Posterior cingulate gyrus (tissue), 11 donors: Measurements from ENCODE around the gene MTHFD2.
"Not testable (repeated sequence)": the region's sequence is repeated elsewhere in the genome, so short reads cannot be mapped to it uniquely, and the experiment has no call there.

ENCODE experiments used
- DNase-seq, 10 donors: peaks; one replicate each; pipeline versions ENCODE4 v3.0.0 to v3.0.0-alpha.2; 2020 to 2021; ENCODE audit warnings: mixed read lengths in 3 of 10
- intact Hi-C: fragments of 100-400 bp; cut with DNase I; formaldehyde crosslinking; loops from one replicate; pipeline ENCODE4 v1.15.1; 2023

Gene MTHFD2

GRCh38 chr2:74223941-74224770 lies 25.7 kb downstream of the MTHFD2 start:
- intact Hi-C loops, result no loop called here
- DNase-seq, result no peak

- intact Hi-C loops, result no loop called here
- no peak for DNase-seq
Observed at GRCh38 chr2:74225698-74226459, 27.5 kb downstream of the MTHFD2 start.

DNA sequence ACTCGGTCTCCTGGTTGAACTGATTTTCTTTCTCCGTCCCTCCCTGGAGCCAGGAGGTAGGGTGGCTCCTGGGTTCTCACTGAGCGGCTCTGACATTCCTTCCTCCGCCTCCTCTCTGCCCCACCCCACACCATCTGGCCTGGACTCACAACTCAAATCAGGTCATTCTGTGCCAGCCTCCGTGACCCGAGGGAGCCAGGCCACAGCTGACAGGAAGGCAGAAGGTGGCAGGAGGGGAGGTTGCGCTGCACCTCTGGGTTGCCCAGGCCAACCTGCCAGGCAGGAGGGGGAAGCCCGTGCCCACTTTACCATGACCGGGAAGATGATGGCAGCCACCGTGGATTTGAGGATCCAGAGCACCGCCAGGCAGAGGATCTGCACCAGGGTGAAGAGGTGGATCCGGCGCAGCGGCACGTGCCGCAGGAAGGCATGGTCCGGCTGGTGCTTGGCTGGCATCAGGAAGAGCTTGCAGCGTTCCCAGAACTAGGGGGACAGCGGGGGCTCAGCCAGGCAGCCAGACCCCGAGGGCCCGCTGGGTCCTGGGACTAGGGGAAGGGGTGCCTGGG lies 28.3 kb downstream of the MTHFD2 start:
- intact Hi-C loops, result no loop called here
- peak in 1 of 10 donors; percentile 80 for DNase-seq

DNA sequence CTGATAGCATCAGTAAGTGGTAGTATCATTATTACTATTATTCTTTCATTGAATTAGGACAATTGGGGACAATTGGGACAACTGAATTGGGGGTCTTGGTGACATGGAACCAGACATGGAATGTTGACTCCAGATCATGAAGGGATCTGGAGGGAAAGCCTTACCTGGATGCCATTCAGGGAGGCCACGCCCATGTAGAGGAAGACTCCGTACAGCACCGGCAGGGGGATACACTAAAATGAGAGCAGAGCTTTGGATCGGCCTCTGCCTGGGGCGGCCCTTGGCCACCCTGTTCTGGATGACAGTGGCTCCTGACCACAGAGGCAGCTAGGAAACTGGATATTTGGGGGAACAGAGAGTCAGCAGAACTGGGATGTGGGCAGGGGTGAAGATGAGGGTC lies 29.2 kb downstream of the MTHFD2 start:
- intact Hi-C loops, result no loop called here
- no peak for DNase-seq

- intact Hi-C loops, result no loop called here
- DNase-seq, result no peak
Observed at GRCh38 chr2:74228772-74229171, 30.4 kb downstream of the MTHFD2 start.

DNA sequence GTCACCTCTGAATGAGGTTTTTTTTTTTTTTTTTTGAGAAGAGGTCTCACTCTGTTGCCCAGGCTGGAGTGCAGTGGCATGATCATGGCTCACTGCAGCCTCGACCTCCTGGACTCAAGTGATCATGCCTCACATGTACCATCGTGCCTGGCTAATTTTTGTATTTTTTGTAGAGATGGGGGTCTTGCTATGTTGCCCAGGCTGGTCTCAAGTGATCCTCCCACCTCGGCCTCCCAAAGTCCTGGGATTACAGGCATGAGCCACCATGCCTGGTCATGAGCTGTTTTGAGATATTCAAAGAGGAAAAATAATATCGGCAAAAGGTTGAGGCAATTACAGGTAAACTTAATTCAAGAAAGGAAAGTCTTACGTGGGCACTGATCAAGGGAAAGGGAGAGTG lies 31.4 kb downstream of the MTHFD2 start:
- intact Hi-C loops, result not testable (repeated sequence)

DNA sequence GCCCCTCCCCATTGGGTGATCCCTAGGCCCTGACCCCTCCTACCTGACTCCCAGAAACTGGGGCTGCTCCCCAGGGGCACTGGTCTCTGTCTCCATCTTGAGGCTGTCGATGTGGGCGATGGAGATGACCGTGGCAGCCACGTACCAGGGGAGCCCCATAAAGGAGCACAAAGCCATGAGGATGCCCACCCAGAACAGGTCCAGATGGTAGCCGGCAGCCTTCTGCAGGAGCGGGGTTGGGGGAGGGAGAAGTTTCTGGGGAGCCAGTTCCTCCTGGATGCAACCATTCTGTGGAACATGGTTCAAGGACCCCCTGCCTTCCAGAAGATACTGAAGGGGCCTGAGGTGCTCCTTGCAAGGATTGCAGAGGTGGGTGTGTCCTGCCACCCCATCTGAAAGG lies 34.0 kb downstream of the MTHFD2 start:
- intact Hi-C loops, result no loop called here
- peak in 1 of 10 donors; percentile 55 for DNase-seq

More for the DNA sequence above, 31.4 kb downstream of the MTHFD2 start:
- DNase-seq, result not testable (repeated sequence)

- DNase-seq, result no peak
- intact Hi-C loops, result no loop called here
Observed at GRCh38 chr2:74233648-74234047, 35.2 kb downstream of the MTHFD2 start.

DNA sequence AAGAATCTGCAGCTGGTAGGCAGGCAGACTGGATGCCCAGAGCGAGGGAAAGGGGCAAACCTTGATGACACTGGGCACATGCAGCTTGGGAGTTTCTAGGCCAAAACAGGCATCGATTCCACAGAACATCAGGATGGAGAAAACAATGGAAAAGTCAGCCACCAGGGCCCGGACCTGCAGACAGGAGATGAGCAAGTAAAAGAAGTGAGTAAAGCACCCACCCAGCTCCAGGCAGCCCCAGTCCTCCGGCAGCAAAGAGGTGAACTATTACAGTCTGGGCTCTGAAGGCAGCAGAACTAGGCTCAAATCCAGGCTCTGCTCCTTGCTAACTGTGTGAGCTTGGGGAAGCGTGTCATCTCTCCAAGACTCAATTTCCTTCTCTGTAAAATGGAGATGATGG lies 36.6 kb downstream of the MTHFD2 start:
- no peak for DNase-seq
- intact Hi-C loops, result no loop called here

DNA sequence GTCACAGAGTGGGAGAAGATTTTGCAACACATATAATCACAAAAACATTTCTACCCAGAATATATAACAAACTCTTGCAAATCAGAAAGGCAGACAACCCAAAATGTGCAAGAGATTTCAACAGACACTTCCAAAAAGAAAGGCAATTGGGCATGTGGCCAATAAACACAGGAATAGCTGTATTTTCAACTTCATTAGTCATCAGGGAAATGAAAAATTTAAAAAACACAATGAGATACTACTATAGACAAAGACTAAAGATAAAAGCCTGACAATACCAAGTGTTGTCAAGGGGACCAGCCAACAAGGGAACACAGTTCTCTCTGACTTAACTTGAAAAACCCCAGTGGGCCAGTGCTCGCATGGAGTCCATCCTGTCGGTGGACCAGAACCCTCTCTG lies 40.5 kb downstream of the MTHFD2 start:
- intact Hi-C loops, result no loop called here
- peak in 1 of 10 donors; percentile 27 for DNase-seq

- DNase-seq, result peak in 1 of 10 donors; percentile 32
- intact Hi-C loops, result no loop called here
Observed at GRCh38 chr2:74239346-74239745, 40.9 kb downstream of the MTHFD2 start.

- intact Hi-C loops, result no loop called here
- peak in 1 of 10 donors; percentile 5 for DNase-seq
Observed at GRCh38 chr2:74242354-74243071, 44.1 kb downstream of the MTHFD2 start.

GRCh38 chr2:74244286-74244685 lies 45.9 kb downstream of the MTHFD2 start:
- intact Hi-C loops, result no loop called here
- no peak for DNase-seq

DNA sequence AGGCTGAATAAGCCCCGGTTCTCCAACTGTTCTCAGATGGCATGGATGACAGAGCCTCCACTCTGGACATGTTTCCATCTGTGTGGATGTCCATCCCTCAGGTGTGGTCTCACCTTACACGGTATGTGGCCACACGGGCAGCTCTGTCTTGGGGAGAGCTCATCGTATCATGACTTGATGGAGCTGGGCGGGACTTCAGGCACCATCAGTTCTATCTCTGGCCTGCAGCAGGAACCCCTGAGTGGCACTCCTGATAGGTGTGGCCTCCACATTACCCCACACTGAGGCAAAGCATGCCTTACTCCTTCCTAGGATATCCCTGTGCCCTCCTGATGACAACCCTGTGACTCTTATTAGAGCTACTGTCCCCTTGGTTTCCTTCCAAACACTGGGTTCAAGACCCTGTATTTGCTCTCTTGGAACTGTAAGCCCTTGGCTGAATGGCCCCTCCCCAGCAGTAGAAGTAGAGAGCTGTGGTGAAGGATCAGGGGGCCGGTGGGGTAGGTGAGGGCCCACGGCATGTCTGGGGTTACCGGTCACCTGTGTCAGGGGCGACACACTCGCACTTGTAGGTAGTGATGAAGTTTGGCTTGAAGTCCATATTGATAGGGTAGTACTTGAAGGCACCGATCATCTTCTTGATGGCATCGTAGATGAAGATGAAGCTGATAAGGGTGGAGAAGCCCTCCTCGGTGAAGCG lies 48.2 kb downstream of the MTHFD2 start:
- no peak for DNase-seq
- intact Hi-C loops, result no loop called here

- no peak for DNase-seq
- intact Hi-C loops, result loop anchor here (2.0 to 5.0 kb wide), 2 partner anchors 83 to 143 kb away; no protein-coding TSS in a partner anchor
Observed at GRCh38 chr2:74249406-74250122, 51.1 kb downstream of the MTHFD2 start.

DNA sequence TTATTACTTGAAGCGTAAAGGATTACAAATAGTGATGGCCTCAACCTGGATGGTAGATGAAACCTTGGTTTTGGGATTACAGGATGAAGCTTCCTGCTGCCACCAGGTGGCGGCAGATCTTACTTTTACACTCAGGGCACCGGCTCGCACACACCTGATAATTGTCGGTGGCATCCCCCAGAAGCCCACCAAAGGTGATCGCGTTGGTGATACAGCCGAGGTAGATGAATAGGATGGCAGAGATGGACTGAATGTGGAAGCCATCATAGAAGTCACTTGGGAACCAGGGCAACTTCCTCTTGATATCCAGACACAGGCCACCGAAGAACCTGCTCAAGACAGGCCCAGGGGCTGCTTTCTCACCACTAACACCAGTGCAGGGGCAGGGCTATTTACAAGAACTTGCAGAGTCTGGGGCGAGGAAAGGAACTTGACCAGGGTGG lies 51.8 kb downstream of the MTHFD2 start:
- intact Hi-C loops, result loop anchor here (2.0 to 5.0 kb wide), 2 partner anchors 82 to 143 kb away; no protein-coding TSS in a partner anchor
- DNase-seq, result peak in 6 of 10 donors; percentile 18 to 89 (median 36)

DNA sequence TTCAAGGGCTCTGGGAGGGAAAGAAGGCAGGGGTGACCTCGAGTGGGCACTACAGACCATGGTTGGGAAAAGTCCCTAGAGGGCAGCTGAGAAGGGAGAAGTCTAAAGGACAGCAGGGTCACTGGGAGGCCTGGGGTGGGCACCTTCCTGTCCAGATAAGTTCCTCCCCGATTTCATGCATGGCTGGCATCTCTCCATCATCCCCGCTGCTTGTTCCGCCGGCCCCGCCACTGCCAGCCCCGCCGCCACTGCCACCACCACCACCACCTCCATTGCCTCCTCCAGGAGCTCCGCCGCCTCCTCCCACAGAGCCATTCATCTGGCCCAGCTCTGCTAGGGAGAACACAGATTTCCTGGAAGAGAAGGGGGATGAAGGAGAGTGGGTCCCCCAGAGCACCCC lies 53.6 kb downstream of the MTHFD2 start:
- intact Hi-C loops, result loop anchor here (5.0 kb wide), 1 partner anchor 80 kb away; no protein-coding TSS in a partner anchor
- no peak for DNase-seq

GRCh38 chr2:74252862-74253261 lies 54.4 kb downstream of the MTHFD2 start:
- intact Hi-C loops, result loop anchor here (5.0 kb wide), 1 partner anchor 79 kb away; no protein-coding TSS in a partner anchor

More at GRCh38 chr2:74252862-74253261, 54.4 kb downstream of the MTHFD2 start:
- DNase-seq, result no peak
